H1 (cell line): ENCODE results near the gene CDKN2C.
A peak's percentile ranks its signal among the peaks of the same experiment; 100 is the strongest.

Experiments used
- YY1 ChIP-seq: IDR thresholded peaks from 2 replicates; pipeline ENCODE4 v1.6.1; 2011; ENCODE audit warnings: low read depth, mild to moderate bottlenecking, low read length
- TF ChIP-seq, protein P1 (sequence below), 3 experiments: IDR thresholded peaks; 1 replicate in 2 of 3; 2 replicates in 1 of 3; pipeline versions ENCODE4 v1.5.1 to v1.6.1; 2011; ENCODE audit warnings: low read length in 3 of 3, mild to moderate bottlenecking in 3 of 3, inconsistent platforms in 2 of 3, low read depth in 1 of 3, moderate library complexity in 1 of 3; ENCODE audit not compliant: insufficient read depth in 1 of 3; ENCODE audit errors: control extremely low read depth in 1 of 3

DNA sequence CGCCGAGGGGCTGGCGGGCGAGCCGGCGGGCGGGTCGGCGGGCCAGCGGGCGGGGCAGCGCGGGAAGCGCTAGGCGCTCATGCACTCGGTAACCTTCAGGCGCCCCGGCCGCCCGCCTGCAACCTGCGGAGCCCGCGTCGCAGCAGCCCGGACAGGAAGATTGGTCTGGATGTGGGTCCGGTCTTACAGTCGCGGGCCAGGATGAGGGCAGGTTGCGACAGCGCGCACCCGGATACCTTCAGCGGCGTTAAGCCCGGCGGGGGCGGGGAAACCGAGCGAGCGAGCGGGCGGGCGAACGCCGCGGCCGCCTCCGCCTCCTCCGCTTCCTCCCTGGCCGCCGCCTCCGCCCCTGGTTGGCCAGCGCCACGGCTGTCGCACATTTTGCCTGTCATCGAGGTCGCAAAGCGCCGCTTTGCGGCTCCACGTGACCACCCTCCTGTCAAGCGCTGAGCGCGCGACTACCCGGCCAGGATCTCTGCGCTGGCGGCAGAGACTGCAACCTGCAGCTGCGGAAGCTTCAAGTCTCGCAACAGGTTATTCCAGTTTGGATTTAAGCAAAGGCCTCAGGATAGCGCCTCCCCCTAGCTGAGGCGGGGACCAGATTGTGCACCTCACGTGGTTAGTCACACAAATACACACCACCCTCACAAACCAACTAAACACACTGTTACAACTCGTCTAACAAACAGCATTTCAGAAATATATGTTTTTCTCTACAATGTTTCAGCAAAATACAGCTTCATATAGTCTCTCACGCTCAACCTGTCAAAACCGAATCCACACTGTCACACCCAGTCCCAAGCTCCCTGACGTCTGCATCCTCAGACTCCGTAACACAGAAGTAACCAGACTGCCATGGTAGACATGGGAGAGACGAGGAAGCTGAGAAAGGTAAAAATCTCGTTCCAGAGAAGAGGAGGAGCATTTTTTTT lies 9.9 kb upstream of the CDKN2C start, which contains the start of gene FAF1:
- TF ChIP-seq, protein P1, sequence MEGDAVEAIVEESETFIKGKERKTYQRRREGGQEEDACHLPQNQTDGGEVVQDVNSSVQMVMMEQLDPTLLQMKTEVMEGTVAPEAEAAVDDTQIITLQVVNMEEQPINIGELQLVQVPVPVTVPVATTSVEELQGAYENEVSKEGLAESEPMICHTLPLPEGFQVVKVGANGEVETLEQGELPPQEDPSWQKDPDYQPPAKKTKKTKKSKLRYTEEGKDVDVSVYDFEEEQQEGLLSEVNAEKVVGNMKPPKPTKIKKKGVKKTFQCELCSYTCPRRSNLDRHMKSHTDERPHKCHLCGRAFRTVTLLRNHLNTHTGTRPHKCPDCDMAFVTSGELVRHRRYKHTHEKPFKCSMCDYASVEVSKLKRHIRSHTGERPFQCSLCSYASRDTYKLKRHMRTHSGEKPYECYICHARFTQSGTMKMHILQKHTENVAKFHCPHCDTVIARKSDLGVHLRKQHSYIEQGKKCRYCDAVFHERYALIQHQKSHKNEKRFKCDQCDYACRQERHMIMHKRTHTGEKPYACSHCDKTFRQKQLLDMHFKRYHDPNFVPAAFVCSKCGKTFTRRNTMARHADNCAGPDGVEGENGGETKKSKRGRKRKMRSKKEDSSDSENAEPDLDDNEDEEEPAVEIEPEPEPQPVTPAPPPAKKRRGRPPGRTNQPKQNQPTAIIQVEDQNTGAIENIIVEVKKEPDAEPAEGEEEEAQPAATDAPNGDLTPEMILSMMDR (IDR thresholded peaks at IDR 0.05; ENCODE audit: control extremely low read depth in 1 of 3, insufficient read depth in 1 of 3, low read depth in 1 of 3, low read length in 3 of 3), result peak; percentile 3 to 60 (median 57)
- peak; percentile 54; the same call in 1 of the 2 replicates for TF ChIP-seq YY1
